ENCODE data around the gene CNTNAP2.

CNTNAP2 gene

DNA sequence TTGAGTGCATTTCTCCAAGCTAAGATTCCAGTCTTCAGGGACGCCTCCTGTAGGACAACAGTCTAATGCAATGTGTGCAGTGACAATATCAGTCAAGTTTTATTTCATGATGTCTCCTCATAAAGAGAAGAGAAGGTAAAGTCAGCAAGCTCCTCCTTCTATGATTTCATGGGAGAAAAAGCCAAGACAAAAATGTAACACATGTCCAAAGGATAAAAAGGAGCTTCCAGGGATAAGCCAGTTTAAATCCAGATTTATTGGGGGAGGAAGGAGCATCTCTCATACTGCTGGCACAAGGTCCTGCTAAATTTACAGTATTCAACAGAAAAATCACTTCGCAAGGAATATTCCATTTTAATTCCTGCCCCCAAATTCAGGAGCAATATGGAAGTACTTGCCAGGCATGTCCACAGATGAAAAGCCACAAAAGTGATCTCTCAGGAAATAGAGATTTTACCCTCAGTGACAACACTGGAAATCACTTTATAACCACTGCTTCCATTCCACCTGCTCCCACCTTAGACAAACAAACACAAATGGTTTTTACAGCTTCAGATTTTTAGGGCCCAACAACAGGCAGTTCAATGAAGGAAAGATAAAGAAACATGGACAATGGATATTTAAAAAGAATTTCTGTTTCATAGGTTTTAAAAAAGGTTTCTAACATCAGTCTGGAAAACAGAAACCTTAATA, 1796.5 kb downstream of the CNTNAP2 start:
- no peak for DNase-seq (ENCODE audit: low read depth in 2 of 2)

DNA sequence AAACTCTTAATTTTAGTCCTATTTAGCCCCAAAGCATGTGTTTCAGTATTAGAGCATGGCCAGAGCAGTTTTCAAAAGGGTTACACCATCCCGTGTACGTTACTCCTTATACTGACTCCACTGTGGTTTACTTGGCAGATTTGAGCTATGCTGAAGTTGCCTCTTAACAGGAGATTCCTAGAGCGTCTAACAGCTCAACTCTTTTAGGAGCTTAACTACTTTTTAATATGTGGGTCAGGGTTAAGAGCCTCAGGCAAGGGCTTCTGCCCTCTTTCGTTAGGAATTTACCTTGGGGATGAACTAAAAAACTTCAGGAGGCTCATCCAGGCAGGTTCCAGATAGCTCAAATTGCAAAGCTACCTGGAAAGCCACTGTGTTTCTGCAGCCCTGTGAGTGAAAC, 1799.2 kb downstream of the CNTNAP2 start:
- no peak for DNase-seq (ENCODE audit: low read depth in 2 of 2)

DNA sequence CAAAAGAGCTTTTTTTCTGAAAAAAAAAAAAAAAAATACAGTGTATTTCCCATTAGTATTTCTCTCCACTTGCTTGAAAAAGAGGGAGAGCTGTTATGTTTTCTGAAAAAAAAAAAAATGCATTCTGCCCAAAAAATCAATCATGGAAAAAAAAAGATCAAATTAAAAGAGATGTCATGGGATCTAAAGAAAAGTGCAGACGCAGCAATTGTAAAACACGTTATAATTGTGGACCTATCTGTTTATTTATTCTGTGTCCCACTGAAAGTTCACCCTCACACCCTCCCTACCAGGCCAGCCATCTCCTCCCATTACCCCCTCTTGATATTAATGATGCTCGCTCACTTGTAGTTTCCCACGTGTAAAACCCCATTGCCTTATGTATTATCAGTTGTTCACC, 1800.0 kb downstream of the CNTNAP2 start:
- DNase-seq (ENCODE audit: low read depth in 2 of 2): no peak

DNA sequence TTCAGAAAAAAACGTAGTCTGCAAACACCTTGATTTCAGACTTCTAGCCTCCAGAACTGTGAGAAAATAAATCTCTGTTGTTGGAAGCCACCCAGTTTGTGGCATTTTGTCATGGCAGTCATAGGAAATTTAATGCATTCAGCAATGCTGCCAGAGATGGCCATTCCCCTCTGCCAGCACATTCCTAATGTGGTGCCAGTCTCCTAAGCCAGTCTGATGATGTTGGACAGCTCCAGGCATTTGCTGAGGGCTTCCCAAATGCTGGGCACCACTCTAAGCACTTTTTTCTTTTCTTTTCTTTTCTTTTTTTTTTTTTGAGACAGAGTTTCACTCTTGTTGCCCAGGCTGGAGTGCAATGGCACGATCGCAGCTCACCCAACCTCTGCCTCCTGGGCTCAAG, 1807.2 kb downstream of the CNTNAP2 start:
- no peak for DNase-seq (ENCODE audit: low read depth in 2 of 2)

DNA sequence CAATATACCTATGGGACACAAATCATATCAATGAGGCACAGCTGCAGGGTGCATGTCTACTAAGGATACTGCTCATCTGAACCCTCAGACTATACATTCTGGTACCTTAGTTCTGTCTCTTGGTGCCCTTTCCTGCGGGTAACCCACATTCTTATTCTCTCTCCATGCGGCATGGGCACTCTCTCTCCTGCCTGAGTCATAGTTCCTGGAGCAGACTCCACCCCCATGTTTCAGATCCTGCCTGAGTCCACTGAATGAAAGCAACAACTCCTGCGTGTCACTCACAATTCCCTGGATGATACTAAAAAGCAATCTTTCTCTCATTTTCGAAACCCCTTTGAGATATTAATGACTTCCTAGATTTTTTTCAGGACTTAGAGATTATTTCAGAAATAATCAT, 1820.8 kb downstream of the CNTNAP2 start:
- DNase-seq (ENCODE audit: low read depth in 2 of 2): no peak

DNA sequence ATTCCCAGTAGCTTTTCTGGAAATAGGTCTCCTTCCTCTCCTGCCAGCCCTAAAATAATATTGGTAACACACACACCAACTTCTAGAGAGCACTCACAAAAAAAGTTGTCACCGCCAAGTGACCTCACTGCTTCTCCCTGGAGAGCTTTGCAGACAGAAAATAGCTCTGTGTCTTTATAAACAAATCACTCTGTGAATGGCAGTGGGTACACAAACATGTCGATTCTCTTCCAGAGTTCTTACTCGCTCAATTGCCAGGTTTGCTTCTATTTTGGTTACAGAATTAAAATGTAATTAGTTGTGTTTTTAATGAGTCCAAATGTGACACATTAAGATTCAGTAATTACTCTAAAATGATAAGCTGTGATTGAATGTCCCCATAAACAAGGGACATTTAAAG, 1824.8 kb downstream of the CNTNAP2 start:
- no peak for DNase-seq (ENCODE audit: low read depth in 2 of 2)

DNA sequence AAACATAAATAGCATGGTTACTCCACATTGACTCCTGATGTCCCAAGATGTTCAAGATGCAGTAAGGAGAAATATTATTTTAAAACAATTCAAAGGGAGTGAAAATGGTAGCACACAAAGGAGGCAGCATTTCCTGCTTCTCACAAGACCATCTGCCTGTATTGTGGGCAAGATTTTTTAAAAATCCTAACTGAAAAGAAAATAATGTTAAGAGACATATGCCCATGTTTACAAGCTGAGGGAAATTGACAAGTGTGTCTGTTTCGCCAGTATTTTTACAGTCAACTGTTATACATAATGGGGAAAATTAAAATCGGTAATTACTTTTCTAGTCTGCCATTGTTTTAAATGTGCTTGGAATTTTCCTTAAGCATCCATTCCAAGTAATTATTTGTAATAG, 1827.7 kb downstream of the CNTNAP2 start:
- no peak for DNase-seq (ENCODE audit: low read depth in 2 of 2)

DNA sequence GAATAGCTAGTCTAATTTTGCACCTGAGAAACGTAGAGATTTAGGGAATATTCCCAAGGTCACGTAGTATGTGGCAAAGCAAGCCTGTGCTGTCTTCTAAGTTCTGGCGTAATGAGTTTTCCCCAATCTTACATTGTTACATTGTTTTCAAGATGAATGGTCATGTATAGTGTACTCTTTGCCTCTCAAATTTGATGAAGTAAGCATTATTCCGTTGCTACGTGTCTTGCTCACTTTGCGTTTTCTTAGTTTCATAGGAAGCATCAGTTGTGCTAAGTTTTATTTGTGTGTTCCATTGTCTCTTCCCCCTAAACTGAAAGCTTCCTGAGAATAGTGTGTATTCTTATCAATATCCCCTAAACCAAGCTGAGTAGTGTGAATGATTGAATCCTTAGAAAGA, 1836.3 kb downstream of the CNTNAP2 start:
- DNase-seq (ENCODE audit: low read depth in 2 of 2): no peak

DNA sequence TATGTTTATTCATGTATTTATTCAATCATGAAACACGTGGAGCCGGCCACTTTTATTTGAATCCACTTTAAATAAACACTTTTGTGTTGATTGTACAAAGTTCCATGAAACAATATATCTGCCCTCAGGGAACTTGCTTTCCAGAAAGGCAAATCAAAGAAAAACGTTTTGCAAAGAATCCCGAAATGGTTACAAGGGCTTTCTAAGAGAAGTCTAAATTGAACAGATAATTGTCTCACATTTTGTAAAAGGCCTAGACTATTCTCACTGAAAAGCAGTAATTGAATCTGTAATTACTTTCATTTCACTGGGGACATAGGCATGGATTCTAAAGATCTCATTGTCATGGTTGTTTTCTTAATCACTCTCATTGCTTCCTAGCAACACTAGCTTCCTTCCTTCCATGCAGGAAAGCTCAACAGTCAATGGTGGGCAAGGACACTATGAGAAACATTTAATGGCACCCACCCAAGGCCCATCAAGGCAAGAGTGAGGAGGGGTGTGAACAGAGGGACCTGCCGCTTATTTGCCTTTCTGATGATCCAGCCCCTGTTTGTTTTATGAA, 1851.5 kb downstream of the CNTNAP2 start:
- DNase-seq (ENCODE audit: low read depth in 2 of 2): no peak

DNA sequence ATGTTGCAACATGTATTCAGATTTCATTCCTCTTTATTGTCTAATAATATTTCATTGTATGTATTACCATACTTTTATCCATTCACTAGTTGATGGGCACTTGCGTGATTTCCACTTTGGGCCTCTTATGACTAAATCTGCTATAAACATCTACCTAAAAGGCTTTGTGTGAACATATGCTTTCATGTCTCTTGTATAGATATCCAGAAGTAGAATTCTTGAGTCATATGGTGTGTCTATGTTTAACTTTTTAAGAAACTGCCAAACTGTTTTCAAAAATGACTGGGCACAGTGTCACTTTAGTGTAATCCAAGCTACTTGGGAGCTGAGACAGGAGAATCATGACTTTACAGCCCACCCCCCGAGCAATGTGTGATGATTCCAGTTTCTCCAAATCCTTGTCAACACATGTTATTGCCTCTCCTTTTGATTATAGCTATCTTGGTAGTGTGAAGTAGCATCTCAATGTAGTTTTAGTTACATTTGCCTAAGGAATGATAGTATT, 1855.1 kb downstream of the CNTNAP2 start:
- DNase-seq (ENCODE audit: low read depth in 2 of 2): no peak

DNA sequence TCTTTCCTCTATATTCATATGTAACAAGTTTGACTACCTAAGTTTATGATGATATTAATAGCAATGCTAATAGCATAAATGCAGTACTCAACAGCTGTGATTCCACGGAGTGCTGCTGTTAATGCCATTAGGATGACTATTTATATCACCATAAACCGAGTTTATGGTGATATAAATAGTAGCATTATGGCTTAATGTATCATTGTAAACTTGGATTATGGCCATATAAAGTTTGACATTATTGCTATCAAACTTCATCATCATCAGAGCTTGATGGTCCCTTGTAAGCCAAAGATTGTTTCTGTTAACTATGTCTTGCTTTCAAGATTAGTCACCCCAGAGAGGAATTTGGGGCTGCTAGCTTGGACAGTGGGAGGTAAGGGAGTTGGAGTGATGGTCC, 1861.6 kb downstream of the CNTNAP2 start:
- no peak for DNase-seq (ENCODE audit: low read depth in 2 of 2)

DNA sequence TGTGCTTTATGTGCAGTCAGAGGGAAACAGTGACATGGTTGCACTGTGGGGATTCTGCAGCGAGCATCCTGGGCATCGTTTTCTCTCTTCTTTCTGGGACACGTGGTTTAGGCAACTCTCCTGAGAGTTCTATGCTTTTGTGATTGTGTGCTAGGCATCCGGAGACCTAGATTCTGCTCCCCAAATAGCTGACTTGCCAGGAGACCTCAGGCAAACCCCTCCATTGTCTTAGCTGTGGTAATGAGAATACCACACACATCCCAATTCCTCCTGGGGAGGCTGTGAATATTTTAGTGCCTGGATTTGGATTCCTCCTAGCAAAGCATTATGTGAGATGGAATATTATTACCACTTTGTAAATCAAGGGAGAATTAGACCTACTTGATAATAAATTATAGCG, 1862.0 kb downstream of the CNTNAP2 start:
- DNase-seq (ENCODE audit: low read depth in 2 of 2): no peak

DNA sequence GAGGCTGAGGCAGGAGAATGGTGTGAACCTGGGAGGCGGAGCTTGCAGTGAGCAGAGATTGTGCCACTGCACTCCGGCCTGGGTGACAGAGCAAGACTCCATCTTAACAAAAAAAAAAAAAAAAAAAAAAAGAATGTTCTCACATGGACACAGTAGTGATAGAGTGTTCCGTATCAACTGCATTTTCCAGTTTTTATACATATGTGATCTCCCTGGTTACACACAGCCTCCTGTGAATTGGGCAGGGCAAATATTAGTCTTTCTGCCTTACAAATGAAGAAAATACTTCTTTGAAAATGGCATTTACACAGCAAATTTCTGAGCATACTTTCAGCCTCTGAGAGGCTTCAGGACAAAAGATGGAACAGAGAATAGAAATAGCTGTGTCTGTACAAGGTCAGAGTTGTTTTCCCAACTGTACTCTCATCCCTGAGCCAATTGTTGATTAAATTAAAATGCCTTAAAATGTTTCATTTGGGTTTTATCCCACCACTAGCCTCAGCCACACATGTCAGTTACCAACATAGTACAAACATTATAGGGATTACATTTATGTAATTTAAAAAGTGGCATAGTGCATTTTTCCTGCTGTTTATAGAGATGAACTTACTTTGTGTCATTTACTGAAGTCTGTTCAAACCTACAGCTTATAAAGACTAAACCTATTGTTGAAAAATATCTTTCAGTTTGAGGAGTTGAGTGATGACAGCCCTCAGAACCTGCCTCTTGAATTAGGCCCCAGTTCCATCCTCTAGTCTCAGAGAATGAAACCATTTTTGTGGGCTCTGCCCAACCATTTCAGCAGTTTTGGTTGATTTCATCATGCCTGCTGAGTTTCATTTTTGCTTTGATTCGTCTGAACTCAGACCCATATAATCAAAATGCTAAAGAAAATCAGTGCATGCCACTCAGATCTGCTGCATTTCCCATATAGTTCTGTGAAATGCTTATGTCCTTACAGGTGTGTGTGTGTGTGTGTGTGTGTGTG, 1864.5 kb downstream of the CNTNAP2 start:
- DNase-seq (ENCODE audit: low read depth in 2 of 2): no peak

DNA sequence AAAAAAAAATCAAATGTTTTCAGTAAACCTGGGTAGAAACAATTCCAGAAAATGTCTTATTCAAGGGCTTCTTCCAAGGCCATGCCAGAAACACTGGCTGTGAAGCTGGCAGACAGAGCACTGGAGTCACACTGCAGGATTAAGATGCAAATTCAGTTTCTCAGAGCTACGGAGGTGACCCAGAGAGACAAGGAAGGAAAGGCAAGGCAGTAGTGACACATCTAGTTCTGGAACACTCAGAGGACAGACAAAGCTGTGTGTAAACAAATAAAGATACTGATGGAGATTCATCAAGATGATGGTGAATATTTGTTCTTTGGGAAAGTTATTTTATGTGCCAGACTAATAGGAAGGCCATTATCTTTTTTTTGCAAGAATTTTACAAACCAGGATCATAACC, 1865.7 kb downstream of the CNTNAP2 start:
- DNase-seq (ENCODE audit: low read depth in 2 of 2): no peak

DNA sequence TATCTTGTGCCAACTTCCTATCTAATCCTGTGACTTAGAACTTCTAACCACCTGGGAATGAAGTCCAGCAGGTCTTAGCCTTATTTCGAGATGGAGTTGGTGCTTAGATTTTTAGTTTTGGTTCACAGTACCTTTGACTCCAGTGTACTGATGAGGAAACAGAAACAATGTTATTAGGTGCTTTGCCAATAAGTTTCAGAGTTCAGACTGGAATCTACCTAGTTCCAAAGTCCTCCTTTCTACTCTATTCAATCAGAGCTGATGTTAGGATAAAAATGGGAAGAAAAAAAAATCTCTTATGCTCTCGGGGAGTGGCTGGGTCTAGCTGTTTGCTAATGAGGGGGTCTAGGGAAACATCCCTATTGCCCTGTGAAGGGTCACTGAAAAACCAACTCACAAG, 1867.7 kb downstream of the CNTNAP2 start:
- no peak for DNase-seq (ENCODE audit: low read depth in 2 of 2)

DNA sequence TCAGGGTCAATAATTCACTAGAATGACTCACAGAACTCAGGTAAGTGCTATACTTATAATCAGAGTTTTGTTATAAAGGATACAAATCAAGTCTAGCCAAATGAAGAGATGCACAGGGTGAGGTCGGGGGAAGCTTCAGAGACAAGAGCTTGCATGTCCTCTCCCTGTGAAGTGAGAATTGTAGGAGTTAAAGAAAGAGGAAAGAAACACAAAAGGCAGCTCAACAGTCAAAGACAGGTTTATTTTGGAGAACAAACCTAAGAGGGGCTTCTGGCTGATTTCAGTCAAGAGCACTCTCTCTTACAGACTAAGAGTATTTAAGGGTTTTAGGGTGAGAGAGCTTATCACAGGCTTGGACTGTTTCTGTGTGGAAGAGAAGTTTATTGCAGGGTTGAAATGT, 1873.5 kb downstream of the CNTNAP2 start:
- DNase-seq (ENCODE audit: low read depth in 2 of 2): no peak

DNA sequence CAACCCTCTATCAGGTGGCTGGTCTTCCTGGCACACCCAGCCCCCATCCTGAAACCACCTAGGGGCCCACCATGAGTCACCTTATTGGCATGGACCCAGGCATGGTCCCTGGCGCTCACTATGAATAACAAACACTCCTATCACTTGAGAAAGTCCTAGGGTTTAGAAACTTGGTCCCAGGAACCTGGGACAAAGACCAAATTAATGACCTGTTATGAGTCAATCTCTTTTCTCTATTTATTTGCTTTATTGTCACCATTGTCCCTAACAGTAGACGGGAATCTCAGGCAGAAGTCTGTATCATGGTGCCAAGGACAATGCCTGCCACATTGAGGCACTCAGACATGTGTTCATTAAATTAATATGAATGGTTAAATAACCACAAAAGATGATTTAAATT, 1874.3 kb downstream of the CNTNAP2 start:
- DNase-seq (ENCODE audit: low read depth in 2 of 2): no peak

DNA sequence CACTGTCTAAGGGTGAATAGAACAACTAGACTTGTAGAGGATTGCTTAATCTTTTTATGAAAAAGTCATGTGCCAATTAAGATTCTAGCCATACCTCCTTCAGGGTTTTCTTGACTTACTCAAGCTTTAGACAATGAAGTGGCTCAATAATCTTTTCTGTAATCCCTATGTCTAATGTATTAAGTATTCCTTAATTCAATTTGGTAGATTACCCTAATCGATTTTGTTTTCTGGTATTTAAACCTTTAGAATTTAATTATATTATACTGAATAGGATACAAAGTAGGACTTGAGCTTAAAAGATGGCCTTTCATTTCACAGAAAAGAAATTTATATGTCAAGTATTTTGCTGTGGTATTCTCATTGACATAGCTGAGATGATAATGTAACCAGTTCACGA, 1876.1 kb downstream of the CNTNAP2 start:
- no peak for DNase-seq (ENCODE audit: low read depth in 2 of 2)

DNA sequence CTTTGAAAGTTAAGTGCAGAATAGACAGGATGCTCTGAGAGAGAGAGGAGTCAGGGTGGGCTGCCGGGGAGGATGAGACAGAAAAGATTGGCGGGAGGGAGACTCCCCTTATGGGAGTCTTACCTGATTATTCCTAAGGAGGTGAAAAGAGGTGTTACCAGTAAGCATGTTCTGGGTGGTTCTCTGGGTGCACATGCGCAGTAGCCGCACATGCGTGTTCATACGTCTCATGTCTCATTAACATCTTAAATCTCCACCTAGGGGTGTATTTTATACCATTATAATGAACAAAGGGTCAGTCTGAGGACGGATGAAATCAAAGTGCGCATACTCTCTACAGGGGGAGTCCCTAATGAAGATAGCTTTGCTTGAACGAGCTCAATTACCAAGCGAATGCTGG, 1881.0 kb downstream of the CNTNAP2 start:
- no peak for DNase-seq (ENCODE audit: low read depth in 2 of 2)

DNA sequence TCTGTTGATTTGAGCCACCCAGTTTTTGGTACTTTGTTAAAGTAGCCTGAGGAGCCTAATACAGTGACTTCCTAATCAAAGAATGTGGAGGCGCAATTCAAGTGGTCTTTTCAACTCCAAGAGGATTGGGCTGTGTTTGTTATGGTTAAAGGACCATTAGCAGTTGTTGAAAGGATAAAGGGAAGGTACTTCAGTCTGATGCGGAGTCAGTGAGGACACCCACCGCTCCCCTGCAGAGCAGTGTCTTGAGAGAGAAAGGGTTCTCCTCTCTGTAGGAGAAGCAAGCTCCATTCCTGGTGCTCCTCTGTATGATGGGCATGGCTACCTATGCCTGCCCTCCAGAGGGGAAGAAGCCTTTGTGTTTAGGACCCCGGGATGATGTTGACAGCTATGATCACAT, 1883.4 kb downstream of the CNTNAP2 start:
- no peak for DNase-seq (ENCODE audit: low read depth in 2 of 2)

DNA sequence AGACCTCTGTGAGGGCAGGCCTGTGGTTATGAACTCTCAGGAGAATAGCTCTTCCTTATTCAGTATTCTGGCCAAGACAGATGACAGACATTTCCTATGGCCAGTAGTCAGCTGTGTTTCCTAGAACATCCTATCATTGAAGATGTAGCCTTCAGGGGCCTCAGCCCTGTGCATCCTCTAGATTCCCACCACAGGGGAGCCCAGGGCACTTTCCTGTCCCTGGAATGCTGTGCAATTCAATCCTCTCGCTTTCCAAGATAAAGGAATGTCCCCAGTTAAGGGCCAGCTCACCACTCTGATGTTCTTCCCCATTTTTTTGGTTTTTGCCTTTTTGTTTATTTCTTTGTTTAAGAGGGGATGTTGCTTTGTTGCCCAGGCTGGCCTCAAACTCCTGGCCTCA, 1895.2 kb downstream of the CNTNAP2 start:
- no peak for DNase-seq (ENCODE audit: low read depth in 2 of 2)

DNA sequence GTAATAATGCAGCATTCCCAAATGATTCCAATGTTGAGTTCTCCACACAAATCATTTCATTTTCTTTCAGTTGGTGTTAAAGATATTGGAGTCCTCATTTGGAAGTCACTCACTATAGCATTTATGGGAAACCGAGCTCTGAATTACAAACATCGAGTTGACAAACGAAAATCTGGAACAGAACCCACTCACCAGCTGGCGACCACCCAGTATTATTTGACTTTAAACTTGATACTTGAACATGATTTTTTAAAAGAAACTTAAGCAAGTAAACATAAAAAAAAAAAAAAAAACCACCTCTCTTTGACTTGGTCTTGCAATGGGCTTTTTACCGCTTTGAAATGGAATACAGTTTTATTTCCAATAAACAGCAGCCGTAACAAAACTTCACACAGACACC, 1897.4 kb downstream of the CNTNAP2 start:
- no peak for DNase-seq (ENCODE audit: low read depth in 2 of 2)

DNA sequence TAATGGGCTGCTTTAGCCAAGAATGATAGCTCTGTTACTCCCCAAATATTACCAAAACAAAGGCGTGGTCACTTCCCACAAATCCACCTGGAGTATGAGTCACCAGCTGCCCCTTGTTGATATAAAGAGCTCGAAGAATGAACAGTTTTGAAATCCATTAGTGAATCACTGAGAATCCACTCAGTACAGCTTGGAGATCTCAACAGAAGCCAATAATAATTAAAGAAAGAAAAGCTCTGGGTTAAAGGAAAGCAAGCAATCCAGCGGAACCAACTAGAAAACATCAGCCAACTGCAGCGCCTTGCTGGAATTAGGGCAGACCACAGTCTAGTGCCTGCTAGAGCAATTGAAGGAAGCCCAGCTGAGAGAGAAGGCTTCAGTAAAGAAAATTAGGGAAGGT, 1897.9 kb downstream of the CNTNAP2 start:
- DNase-seq (ENCODE audit: low read depth in 2 of 2): no peak

All from activated CD4-positive, alpha-beta T cell treated with anti-CD3 and anti-CD28 coated beads for 24 hours (primary cell).